Ovary (tissue), 3 donors: ENCODE results near the gene PNPLA3.

Experiments used
- EP300 ChIP-seq: sonication (generic); formaldehyde crosslinking; IDR thresholded peaks from one replicate; pipeline ENCODE4 v1.6.1; 2017; ENCODE audit warnings: antibody characterized with exemption
- POLR2A ChIP-seq: fragments of 450-650 bp; IDR thresholded peaks from one replicate; pipeline ENCODE4 v1.6.1; 2017; ENCODE audit warnings: antibody characterized with exemption, mild to moderate bottlenecking, moderate library complexity
- TF ChIP-seq, protein P1 (sequence below), 3 donors: fragments of 450-650 bp in 2 of 3; fragments of 200-600 bp in 1 of 3; IDR thresholded peaks; one replicate each; pipeline versions ENCODE4 v1.5.1 to v1.8.0; 2016 to 2022; ENCODE audit warnings: antibody characterized with exemption in 3 of 3, mild to moderate bottlenecking in 1 of 3
- donor health status: DM: no; HTN: no; CAD: no.

DNA sequence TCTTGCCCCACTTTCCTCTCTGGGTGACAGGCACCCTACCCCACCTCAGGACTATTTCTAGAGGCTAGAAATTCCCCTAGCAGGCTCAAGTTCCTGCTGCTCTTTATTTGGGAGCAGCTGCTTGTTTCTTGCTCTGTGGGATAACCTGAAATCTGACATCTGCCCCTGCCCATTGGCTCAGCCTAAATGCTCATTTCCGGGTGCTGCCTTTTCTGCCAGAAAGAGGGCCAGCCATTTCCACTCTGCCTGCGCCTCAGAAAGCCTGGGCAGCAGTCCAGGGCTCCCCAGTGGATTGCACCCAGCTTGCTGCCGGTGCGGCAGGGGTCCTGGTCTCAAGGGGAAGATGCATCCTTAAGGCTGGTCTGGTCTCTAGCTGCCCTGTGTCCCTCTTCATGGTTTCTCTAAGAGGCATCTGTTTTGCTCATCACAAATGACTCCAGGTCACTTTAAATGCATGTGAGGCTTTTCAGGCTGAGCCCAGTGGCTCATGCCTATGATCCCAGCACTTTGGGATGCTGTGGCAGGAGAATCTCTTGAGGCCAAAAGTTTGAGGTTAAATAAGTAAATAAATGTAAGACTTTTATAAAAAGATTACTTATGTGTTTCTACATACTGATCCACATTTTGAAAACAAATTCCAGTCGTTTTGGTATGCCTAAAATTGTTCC is 21.5 kb upstream of the PNPLA3 start:
- TF ChIP-seq, protein P1, sequence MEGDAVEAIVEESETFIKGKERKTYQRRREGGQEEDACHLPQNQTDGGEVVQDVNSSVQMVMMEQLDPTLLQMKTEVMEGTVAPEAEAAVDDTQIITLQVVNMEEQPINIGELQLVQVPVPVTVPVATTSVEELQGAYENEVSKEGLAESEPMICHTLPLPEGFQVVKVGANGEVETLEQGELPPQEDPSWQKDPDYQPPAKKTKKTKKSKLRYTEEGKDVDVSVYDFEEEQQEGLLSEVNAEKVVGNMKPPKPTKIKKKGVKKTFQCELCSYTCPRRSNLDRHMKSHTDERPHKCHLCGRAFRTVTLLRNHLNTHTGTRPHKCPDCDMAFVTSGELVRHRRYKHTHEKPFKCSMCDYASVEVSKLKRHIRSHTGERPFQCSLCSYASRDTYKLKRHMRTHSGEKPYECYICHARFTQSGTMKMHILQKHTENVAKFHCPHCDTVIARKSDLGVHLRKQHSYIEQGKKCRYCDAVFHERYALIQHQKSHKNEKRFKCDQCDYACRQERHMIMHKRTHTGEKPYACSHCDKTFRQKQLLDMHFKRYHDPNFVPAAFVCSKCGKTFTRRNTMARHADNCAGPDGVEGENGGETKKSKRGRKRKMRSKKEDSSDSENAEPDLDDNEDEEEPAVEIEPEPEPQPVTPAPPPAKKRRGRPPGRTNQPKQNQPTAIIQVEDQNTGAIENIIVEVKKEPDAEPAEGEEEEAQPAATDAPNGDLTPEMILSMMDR (IDR thresholded peaks at IDR 0.05): no peak
- no peak for TF ChIP-seq POLR2A
- no peak for TF ChIP-seq EP300
